ENCODE measurements around the gene SUSD3. TPM values are rescaled to one million over a fixed set of nuclear protein-coding genes. Genes with fewer than 3 reads are reported as not detected.

Gene SUSD3
- total and polyA plus RNA-seq, 2 of the 8 experiments (the other 6 are each of a cell fraction or from before 2014, with no cell fraction given) = 5.5 to 35.4 TPM

DNA sequence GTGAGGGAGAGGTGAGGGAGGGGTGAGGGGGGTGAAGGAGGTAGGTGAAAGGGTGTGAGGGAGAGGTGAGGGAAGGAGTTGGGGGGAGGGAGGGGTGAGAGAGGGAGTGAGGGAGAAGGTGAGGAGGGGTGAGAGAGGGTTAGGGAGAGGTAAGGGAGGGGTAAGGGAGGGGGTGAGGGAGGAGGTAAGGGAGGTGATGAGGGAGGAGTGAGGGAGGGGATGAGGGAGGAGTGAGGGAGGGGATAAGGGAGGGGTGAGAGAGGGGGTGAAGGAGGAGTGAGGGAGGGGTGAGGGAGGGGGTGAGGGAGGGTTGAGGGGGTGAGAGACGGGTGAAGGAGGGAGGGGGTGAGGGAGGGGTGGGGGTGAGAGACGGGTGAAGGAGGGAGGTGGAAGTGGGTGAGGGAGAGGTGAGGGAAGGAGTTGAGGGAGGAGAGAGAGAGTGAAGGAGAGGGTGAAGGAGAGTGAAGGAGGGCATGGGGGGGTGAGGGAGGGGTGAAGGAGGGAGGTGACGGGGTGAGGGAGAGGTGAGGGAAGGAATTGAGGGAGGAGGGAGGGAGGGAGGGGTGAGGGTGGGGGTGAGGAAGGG lies 57.1 kb downstream of the SUSD3 start:
- POLR2A ChIA-PET (ENCODE audit: partially characterized antibody) = interaction anchor here (2.0 kb wide), 1 partner anchor 18 kb away, joined by 9 read pairs; the partner anchor contains the start of gene NINJ1
- H2BK5ac ChIP-seq (ENCODE audit: low read depth, low read length) = no peak overlapping the region
- TF ChIP-seq KDM5A (IDR thresholded peaks at IDR 0.05; ENCODE audit: low read length) = no peak
- no peak for TF ChIP-seq TAF7 (optimal IDR thresholded peaks at IDR 0.05; ENCODE audit: borderline replicate concordance, low read depth, low read length)
- TF ChIP-seq CBX5 (IDR thresholded peaks at IDR 0.05; ENCODE audit: low read depth, low read length) = no peak
- TF ChIP-seq NRF1 (IDR thresholded peaks at IDR 0.05; ENCODE audit: low read depth, low read length) = no peak
- no peak for TF ChIP-seq CREB1 (IDR thresholded peaks at IDR 0.05)
- TF ChIP-seq KDM1A (IDR thresholded peaks at IDR 0.05; ENCODE audit: borderline replicate concordance, low read length) = no peak
- no peak for TF ChIP-seq BACH1 (IDR thresholded peaks at IDR 0.05; ENCODE audit: low read length)
- TF ChIP-seq BCL11A (IDR thresholded peaks at IDR 0.05; ENCODE audit: low read depth in 2 of 2, low read length in 2 of 2) = no peak
- TF ChIP-seq, protein P1, sequence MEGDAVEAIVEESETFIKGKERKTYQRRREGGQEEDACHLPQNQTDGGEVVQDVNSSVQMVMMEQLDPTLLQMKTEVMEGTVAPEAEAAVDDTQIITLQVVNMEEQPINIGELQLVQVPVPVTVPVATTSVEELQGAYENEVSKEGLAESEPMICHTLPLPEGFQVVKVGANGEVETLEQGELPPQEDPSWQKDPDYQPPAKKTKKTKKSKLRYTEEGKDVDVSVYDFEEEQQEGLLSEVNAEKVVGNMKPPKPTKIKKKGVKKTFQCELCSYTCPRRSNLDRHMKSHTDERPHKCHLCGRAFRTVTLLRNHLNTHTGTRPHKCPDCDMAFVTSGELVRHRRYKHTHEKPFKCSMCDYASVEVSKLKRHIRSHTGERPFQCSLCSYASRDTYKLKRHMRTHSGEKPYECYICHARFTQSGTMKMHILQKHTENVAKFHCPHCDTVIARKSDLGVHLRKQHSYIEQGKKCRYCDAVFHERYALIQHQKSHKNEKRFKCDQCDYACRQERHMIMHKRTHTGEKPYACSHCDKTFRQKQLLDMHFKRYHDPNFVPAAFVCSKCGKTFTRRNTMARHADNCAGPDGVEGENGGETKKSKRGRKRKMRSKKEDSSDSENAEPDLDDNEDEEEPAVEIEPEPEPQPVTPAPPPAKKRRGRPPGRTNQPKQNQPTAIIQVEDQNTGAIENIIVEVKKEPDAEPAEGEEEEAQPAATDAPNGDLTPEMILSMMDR (IDR thresholded peaks at IDR 0.05; ENCODE audit: control extremely low read depth in 1 of 3, insufficient read depth in 1 of 3, low read depth in 1 of 3, low read length in 3 of 3) = no peak
- TF ChIP-seq CTBP2 (IDR thresholded peaks at IDR 0.05; ENCODE audit: borderline replicate concordance, insufficient read depth, insufficient read length, low read length) = no peak
- TF ChIP-seq EGR1 (IDR thresholded peaks at IDR 0.05; ENCODE audit: borderline replicate concordance, low read depth, low read length) = no peak

More for the DNA sequence above, 57.1 kb downstream of the SUSD3 start:
- no peak overlapping the region for H3K23ac ChIP-seq (ENCODE audit: insufficient read length)
- no peak overlapping the region for H3K27ac ChIP-seq (ENCODE audit: low read depth, low read length)
- H2AK5ac ChIP-seq (ENCODE audit: low read depth, low read length) = no peak overlapping the region
- H4K8ac ChIP-seq (ENCODE audit: extremely low read depth, insufficient read depth, low read length) = no peak overlapping the region
- DNase-seq (ENCODE audit: low read depth in 1 of 2, low spot score in 2 of 2) = no peak
- H2BK20ac ChIP-seq (ENCODE audit: low read length) = no peak overlapping the region
- CTCF ChIA-PET (ENCODE audit: partially characterized antibody) = interaction anchor here (0.7 to 8.5 kb wide), 5 partner anchors 8 to 48 kb away, joined by 3 to 96 read pairs (median 4); no protein-coding TSS in a partner anchor
- no peak overlapping the region for H2BK120ac ChIP-seq (replicated peaks; ENCODE audit: low read depth, low read length)
- H3K18ac ChIP-seq (ENCODE audit: extremely low read depth, low read length) = no peak overlapping the region
- H2BK15ac ChIP-seq (ENCODE audit: low read length) = no peak overlapping the region
- no peak overlapping the region for H4K91ac ChIP-seq (replicated peaks; ENCODE audit: insufficient read length, low read length)
- peaks cover 3% of the 10 kb centered on the region; the same call in 1 of the 2 replicates for H3K23me2 ChIP-seq (ENCODE audit: low read depth, low read length)
- H3K79me1 ChIP-seq (ENCODE audit: low read depth, low read length) = no peaks in the 10 kb centered on the region
- H3K9me3 ChIP-seq (ENCODE audit: insufficient read depth in 2 of 2, low read depth in 1 of 2, low read length in 1 of 2) = no peaks in the 10 kb centered on the region
- WGBS, 2 experiments (ENCODE audit: extremely low coverage in 1 of 2, insufficient coverage in 1 of 2, insufficient read length in 1 of 2, insufficient replicate concordance in 2 of 2, low coverage in 1 of 2, low lambda C conversion rate in 2 of 2, missing lambda C conversion rate in 1 of 2) = 86% methylated on average over 1 of the region's 3 CpGs; no CpG with 5 or more reads in 1 of the 2 experiments
- no peak overlapping the region for H2AFZ ChIP-seq (ENCODE audit: low read length)
- no peak overlapping the region for H2BK12ac ChIP-seq (ENCODE audit: low read depth, low read length)
- no peak overlapping the region for H3K14ac ChIP-seq (ENCODE audit: insufficient read length)
- H3K4me3 ChIP-seq (ENCODE audit: extremely low read depth in 1 of 4, insufficient read depth in 2 of 4, low read depth in 3 of 4, low read length in 4 of 4) = no peak overlapping the region
- H3K27me3 ChIP-seq (replicated peaks in 1 of 4; ENCODE audit: control insufficient read depth in 3 of 4, extremely low read depth in 1 of 4, insufficient read depth in 3 of 4, low read length in 3 of 4) = no peaks in the 10 kb centered on the region
- no peak for FAIRE-seq
- no peak overlapping the region for H3K56ac ChIP-seq (replicated peaks; ENCODE audit: insufficient read length, low read depth, low read length)
- H3K79me2 ChIP-seq (ENCODE audit: control insufficient read depth in 1 of 2, insufficient read depth in 2 of 2, low read length in 2 of 2) = no peaks in the 10 kb centered on the region
- H3K9ac ChIP-seq (replicated peaks in 1 of 4; ENCODE audit: extremely low read depth in 1 of 4, low read depth in 3 of 4, low read length in 3 of 4) = no peak overlapping the region
- H4K20me1 ChIP-seq (replicated peaks in 1 of 2; ENCODE audit: control insufficient read depth in 1 of 2, insufficient read depth in 2 of 2, low read length in 2 of 2) = peaks cover 0 to 6% of the 10 kb centered on the region in 2 experiments
- H3K4me1 ChIP-seq (replicated peaks in 1 of 4; ENCODE audit: control insufficient read depth in 3 of 4, insufficient read depth in 4 of 4, low read length in 3 of 4) = peaks cover 0 to 17% (median 10%) of the 10 kb centered on the region in 4 experiments; a peak in 6 of 7 replicates
- no peak overlapping the region for H3K4ac ChIP-seq (replicated peaks; ENCODE audit: insufficient read length, low read depth, low read length)
- no peak overlapping the region for H4K5ac ChIP-seq (ENCODE audit: insufficient read length, low read depth, low read length)
- no peaks in the 10 kb centered on the region; a peak in 2 of 8 replicates for H3K36me3 ChIP-seq (ENCODE audit: control insufficient read depth in 2 of 4, insufficient read depth in 4 of 4, low read length in 3 of 4)
- no peak overlapping the region for H3K4me2 ChIP-seq (ENCODE audit: insufficient read depth in 1 of 2, low read depth in 2 of 2, low read length in 2 of 2)

All from H1 (cell line).